WI38 (cell line): ENCODE measurements around the gene ACTG1.

Experiments
- H3K4me3 ChIP-seq: 2 replicates; pipeline ENCODE4 v1.5.1; 2011; ENCODE audit warnings: low read depth, mild to moderate bottlenecking, control low read depth, low read length
- TF ChIP-seq, protein P1 (sequence below): IDR thresholded peaks from 2 replicates; pipeline ENCODE4 v1.5.1; 2012; ENCODE audit warnings: low read depth, mild to moderate bottlenecking, control low read depth, low read length

ACTG1 gene

DNA sequence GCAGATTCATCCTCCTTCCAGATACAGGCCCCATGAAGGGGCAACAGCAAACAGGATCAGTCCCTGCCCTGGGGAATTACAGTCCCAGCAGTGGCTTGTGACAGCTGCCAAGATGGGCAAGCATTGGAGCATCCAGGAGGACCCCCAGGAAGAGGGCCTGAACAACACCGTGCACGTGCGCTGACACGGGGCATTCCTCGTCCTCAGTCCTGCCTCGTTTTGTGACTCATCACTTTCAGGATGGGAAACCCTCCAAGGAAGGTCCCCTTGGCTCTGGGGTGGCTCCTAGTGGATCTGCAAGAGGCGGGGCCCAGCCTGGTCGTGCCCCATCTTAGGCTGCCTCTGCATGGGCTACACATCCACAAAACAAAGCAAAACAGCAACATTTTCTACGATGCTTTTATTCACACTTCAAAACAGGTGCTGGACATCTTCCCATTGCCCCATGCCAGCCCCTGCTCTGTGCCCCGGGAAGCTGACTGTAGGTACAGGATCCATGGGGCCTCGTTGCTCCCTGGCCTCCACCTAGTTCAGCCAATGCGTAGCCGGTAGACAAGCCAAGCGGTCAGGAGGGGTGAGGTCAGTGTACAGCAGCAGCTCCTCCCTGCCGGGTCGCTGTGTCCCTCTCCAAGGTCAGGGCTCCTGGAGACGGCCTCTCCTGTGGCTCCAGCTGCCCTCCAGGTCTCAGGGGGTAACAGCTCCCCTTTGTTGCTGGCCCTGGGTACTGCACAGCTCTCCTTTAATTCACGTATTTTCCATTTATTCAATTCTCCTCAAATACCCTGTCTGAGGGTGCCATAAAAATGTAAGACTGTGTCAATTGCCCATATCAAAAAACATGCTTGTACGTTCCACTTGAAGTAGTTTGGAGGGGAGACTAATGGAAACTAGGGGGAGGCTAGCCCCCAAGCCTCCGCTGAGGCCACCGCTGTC, 32.2 kb downstream of the ACTG1 start:
- no peak overlapping the region for H3K4me3 ChIP-seq
- TF ChIP-seq, protein P1, sequence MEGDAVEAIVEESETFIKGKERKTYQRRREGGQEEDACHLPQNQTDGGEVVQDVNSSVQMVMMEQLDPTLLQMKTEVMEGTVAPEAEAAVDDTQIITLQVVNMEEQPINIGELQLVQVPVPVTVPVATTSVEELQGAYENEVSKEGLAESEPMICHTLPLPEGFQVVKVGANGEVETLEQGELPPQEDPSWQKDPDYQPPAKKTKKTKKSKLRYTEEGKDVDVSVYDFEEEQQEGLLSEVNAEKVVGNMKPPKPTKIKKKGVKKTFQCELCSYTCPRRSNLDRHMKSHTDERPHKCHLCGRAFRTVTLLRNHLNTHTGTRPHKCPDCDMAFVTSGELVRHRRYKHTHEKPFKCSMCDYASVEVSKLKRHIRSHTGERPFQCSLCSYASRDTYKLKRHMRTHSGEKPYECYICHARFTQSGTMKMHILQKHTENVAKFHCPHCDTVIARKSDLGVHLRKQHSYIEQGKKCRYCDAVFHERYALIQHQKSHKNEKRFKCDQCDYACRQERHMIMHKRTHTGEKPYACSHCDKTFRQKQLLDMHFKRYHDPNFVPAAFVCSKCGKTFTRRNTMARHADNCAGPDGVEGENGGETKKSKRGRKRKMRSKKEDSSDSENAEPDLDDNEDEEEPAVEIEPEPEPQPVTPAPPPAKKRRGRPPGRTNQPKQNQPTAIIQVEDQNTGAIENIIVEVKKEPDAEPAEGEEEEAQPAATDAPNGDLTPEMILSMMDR: no peak

DNA sequence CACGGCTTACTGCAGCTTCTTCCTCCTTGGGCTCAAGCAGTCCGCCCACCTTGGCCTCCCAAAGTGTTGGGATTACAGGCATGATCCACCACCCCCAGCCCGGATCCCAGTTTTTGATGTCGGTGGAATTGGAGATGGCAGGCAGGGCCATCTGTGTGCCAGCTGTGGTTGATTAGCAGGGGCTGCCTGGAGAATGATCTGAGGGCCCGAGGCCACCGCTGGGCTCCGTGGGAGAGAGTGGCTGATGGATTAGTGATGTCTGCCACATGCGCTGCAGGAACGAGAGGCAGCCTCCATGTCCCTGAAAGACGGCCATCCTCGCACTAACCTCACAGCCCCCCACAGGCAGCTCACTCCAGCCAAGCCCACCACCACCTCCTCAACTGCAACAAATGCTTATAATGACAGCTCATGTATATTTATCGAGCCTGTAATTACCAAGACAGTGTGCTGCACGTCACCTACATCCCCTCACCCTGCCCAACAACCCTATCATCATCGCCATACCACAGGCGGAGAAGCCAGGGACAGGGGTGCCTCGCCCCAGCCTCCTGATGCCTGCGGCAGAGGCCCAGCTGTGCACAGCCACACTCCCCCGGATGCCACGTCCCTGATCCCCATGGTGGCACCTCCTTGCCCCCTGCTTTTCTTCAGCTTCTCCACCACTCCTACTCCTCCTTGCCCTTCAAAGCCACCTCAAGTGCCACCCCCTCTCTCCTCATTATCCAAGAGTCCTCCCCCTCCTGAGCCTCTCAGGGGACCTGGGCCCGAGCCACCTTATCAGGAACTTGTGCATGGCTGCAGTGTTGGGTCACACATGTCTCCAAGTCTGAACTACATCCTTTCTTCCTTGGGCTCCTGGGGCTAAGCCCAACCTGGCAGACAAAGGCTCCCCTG, 33.2 kb downstream of the ACTG1 start:
- H3K4me3 ChIP-seq: no peak overlapping the region
- TF ChIP-seq, protein P1: no peak

DNA sequence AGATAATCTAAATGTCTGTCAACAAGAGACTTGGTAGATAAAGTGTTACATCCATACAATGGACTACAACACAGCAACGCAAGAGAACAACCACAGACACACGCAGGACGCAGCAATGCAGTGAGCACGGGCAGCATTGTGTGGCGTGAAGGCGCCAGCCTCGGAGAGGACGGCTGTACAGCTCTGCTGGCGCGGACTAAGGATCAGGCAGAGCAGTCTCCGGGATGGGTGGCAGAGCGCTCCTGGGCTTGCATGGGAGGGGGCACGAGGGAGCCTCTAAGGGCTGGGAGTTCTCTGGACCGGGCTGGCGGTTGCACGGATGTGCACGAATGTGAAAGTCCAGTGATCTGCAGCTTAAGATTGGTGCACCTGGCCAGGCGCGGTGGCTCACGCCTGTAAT, 34.5 kb downstream of the ACTG1 start:
- no peak overlapping the region for H3K4me3 ChIP-seq
- TF ChIP-seq, protein P1: no peak

DNA sequence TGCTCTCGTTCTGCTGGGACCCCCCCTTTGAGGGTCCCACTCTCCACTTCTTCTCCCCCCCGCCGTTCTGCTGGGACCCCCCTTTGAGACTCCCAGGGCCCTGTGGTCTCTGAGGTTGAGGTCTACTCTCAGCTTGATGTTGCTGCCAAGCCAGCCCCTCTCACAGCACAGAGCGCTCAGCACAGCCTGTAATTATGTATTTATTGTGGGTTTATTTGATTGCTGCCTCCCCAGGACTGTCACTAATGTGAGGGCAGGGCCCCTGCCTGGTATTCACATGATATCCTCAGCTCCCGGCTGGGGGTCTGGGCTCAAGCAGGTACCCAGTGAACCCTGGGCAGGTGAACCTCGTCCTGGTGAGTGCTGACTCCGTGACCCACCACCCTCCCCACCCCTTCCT, 35.4 kb downstream of the ACTG1 start:
- no peak overlapping the region for H3K4me3 ChIP-seq
- TF ChIP-seq, protein P1: no peak

DNA sequence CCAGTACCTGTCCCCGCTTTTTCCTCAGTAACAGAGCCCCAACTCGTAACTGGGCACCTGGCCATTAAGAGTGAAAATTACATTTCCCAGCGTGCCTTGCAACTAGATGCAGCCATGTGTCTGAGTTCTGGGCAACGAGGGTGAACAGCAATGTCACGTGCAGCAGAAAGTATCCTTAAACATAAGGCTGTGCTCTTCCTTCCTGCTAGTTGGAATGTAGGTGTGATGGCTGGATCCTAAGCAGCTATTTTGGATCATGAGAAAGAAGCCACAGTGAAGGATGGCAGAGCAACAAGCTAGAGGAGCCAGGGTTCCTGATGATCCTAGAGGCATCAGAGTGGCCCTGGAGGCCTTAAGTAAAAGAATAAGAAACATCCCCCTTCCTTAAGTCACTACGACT, 36.0 kb downstream of the ACTG1 start:
- TF ChIP-seq, protein P1: no peak
- H3K4me3 ChIP-seq: no peak overlapping the region

DNA sequence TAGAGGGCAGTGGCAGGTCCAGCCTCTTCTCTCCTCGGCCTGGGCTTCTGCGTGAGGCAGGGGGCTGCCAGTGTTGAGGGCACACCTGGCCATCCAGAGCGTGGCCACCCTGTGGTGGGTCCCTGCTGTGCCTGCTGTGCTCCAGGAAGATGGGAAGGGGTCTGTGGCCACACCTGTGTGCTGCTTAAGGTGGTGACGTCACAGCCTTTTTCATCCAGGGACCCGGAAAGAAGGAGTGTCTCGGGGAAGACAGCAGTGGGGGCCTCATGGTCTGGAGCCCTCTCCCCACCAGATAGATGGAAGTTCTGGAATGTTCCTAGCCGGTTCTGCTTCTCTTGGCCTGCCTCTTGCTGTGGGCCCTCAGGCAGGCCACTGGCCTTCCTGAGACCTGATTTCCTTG, 36.5 kb downstream of the ACTG1 start:
- TF ChIP-seq, protein P1: no peak
- H3K4me3 ChIP-seq: no peak overlapping the region

DNA sequence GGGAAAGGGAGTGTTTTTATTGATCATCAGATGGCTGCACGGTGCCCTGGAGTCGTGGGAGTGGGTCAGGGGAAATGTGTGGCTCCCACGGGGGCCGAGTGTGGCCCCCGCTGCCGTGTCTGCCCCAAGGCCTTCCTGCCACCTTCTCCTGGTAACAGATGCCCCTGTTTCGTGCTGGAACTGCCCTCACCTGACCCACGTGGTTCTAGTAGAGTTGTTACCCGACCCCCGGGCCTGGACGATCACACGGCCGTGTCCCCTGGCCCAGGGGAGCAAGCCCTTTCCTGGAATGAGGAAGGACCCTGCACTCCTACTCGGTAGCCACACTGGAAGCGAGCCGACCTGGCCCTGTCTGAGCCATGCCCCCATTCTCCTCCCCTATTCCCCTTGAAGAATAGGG, 37.6 kb downstream of the ACTG1 start:
- no peak overlapping the region for H3K4me3 ChIP-seq
- TF ChIP-seq, protein P1: no peak
